Osteoblast (primary cell): ENCODE results near the gene ADORA1. TPM values are rescaled to one million over a fixed set of nuclear protein-coding genes. Genes with fewer than 3 reads are reported as not detected.

Experiments used
- DNase-seq: peaks from one replicate; pipeline ENCODE4 v3.0.0; 2011; ENCODE audit warnings: low spot score, mixed read lengths; ENCODE audit not compliant: insufficient read length; ENCODE audit errors: missing footprints
- H2AFZ ChIP-seq: 2 replicates; pipeline ENCODE4 v1.6.0; 2011; ENCODE audit warnings: mild to moderate bottlenecking, low read length
- H3K27ac ChIP-seq: 2 replicates; pipeline ENCODE4 v1.5.1; 2011; ENCODE audit warnings: mild to moderate bottlenecking, low read depth, low read length, moderate library complexity
- H3K27me3 ChIP-seq: 2 replicates; pipeline ENCODE4 v1.6.0; 2012; ENCODE audit warnings: mild to moderate bottlenecking, control low read depth, inconsistent platforms, low read length, moderate library complexity; ENCODE audit not compliant: insufficient read depth
- H3K36me3 ChIP-seq: 2 replicates; pipeline ENCODE4 v1.5.1; 2011; ENCODE audit warnings: mild to moderate bottlenecking, low read length, control low read depth, moderate library complexity; ENCODE audit not compliant: insufficient read depth
- H3K4me1 ChIP-seq: 2 replicates; pipeline ENCODE4 v1.5.1; 2011; ENCODE audit warnings: mild to moderate bottlenecking, low read length, control low read depth, moderate library complexity; ENCODE audit not compliant: insufficient read depth
- H3K4me2 ChIP-seq: 2 replicates; pipeline ENCODE4 v1.6.0; 2011; ENCODE audit warnings: mild to moderate bottlenecking, low read length; ENCODE audit not compliant: insufficient read depth
- H3K4me3 ChIP-seq: fragments of 200-600 bp; sonication (generic); 3 replicates; pipeline ENCODE4 v1.5.1; 2012; ENCODE audit warnings: mild to moderate bottlenecking, low read length, inconsistent platforms; ENCODE audit not compliant: insufficient read depth
- H3K79me2 ChIP-seq: 2 replicates; pipeline ENCODE4 v1.6.0; 2012; ENCODE audit warnings: mild to moderate bottlenecking, low read length, control low read depth, inconsistent platforms; ENCODE audit not compliant: insufficient read depth
- H3K9me3 ChIP-seq: 2 replicates; pipeline ENCODE4 v1.5.1; 2011; ENCODE audit warnings: low read depth, low read length, control low read depth
- H4K20me1 ChIP-seq: 2 replicates; pipeline ENCODE4 v1.6.0; 2012; ENCODE audit warnings: mild to moderate bottlenecking, low read length, control low read depth; ENCODE audit not compliant: insufficient read depth
- total RNA-seq: library from RNA; depleted of rRNA; stranded (reverse); fragments of >200 nt; gene quantifications from 2 replicates; pipeline ENCODE4 v1.2.3, GENCODE V29; 2012
- TF ChIP-seq, protein P1 (sequence below): IDR thresholded peaks from 2 replicates; pipeline ENCODE4 v1.5.1; 2011; ENCODE audit warnings: mild to moderate bottlenecking, low read depth, low read length, moderate library complexity; ENCODE audit errors: extremely low read depth

The ADORA1 gene
- total RNA-seq, 1 donor = 4.0 TPM

DNA sequence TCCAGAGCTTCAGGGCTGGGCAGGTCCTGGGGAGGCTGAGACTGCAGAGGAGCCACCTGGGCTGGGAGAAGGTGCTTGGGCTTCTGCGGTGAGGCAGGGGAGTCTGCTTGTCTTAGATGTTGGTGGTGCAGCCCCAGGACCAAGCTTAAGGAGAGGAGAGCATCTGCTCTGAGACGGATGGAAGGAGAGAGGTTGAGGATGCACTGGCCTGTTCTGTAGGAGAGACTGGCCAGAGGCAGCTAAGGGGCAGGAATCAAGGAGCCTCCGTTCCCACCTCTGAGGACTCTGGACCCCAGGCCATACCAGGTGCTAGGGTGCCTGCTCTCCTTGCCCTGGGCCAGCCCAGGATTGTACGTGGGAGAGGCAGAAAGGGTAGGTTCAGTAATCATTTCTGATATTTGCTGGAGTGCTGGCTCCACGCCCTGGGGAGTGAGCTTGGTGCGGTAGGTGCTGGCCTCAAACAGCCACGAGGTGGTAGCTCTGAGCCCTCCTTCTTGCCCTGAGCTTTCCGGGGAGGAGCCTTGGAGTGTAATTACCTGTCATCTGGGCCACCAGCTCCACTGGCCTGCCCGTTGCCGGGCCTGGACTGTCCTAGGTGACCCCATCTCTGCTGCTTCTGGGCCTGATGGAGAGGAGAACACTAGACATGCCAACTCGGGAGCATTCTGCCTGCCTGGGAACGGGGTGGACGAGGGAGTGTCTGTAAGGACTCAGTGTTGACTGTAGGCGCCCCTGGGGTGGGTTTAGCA is 38.8 kb downstream of the ADORA1 start:
- Histone ChIP-seq H3K4me3 (no peak overlapping the region), H3K79me2 (no peaks in the 10 kb centered on the region), H3K4me2 (no peak overlapping the region), H4K20me1 (no peaks in the 10 kb centered on the region), H3K9me3 (no peaks in the 10 kb centered on the region), H3K36me3 (no peaks in the 10 kb centered on the region), H3K4me1 (no peaks in the 10 kb centered on the region), H3K27me3 (peaks cover 24% of the 10 kb centered on the region), H3K27ac (no peak overlapping the region), H2AFZ (no peak overlapping the region)
- TF ChIP-seq, protein P1, sequence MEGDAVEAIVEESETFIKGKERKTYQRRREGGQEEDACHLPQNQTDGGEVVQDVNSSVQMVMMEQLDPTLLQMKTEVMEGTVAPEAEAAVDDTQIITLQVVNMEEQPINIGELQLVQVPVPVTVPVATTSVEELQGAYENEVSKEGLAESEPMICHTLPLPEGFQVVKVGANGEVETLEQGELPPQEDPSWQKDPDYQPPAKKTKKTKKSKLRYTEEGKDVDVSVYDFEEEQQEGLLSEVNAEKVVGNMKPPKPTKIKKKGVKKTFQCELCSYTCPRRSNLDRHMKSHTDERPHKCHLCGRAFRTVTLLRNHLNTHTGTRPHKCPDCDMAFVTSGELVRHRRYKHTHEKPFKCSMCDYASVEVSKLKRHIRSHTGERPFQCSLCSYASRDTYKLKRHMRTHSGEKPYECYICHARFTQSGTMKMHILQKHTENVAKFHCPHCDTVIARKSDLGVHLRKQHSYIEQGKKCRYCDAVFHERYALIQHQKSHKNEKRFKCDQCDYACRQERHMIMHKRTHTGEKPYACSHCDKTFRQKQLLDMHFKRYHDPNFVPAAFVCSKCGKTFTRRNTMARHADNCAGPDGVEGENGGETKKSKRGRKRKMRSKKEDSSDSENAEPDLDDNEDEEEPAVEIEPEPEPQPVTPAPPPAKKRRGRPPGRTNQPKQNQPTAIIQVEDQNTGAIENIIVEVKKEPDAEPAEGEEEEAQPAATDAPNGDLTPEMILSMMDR = peak; percentile 38
- peak; percentile 81 for DNase-seq

DNA sequence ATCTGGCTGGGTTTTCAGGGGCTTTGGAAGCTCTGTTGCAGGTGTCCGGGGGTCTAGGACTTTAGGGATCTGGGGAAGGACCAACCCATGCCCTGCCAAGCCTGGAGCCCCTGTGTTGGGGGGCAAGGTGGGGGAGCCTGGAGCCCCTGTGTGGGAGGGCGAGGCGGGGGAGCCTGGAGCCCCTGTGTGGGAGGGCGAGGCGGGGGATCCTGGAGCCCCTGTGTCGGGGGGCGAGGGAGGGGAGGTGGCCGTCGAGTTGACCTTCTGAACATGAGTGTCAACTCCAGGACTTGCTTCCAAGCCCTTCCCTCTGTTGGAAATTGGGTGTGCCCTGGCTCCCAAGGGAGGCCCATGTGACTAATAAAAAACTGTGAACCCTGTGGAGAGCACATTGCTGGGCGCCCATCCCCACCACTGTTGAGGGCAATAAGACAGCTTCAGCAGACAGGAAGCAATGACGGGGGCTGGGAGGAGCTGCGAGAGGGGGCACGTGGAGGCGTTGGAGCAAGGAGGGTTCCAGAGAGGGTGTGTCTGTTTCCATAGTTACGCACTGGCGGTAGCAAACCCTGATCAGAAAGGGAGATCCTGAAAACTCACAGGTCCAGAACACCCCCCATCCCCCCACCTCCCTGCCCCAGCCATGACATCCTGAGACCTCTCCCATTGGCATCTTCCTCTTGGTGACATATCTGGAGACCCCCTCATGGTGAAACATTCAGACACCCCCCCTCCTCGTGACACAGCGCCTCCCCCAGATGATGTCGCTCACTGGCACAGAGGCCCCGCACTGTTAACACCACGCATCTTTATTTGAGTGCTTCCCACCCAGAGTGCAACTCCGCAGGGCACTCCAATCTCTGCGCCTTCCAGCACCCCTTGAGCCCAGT is 39.7 kb downstream of the ADORA1 start:
- TF ChIP-seq, protein P1 = no peak
- DNase-seq = peak; percentile 39
- Histone ChIP-seq H3K9me3 (no peaks in the 10 kb centered on the region), H3K4me2 (no peak overlapping the region), H4K20me1 (no peaks in the 10 kb centered on the region), H3K79me2 (no peaks in the 10 kb centered on the region), H3K27me3 (peaks cover 22% of the 10 kb centered on the region), H3K36me3 (no peaks in the 10 kb centered on the region), H3K4me3 (no peak overlapping the region), H3K27ac (no peak overlapping the region), H2AFZ (no peak overlapping the region), H3K4me1 (no peaks in the 10 kb centered on the region)

DNA sequence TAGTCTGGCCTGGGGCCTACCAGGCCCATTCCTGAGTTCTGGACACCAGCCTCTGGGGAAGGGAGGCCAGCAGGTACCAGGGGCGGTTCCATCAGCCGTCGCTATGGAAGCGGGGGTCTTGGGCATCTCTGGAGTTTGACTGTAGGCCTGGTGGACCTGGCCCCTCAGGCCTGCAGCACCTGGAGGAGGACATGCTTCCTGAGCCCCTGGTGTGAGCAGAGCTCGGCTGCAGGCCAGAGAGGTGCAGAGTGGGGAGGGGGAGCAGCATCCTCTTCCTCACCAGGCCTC is 40.3 kb downstream of the ADORA1 start:
- no peak overlapping the region for H2AFZ ChIP-seq
- DNase-seq = peak; percentile 23
- TF ChIP-seq, protein P1 = no peak

DNA sequence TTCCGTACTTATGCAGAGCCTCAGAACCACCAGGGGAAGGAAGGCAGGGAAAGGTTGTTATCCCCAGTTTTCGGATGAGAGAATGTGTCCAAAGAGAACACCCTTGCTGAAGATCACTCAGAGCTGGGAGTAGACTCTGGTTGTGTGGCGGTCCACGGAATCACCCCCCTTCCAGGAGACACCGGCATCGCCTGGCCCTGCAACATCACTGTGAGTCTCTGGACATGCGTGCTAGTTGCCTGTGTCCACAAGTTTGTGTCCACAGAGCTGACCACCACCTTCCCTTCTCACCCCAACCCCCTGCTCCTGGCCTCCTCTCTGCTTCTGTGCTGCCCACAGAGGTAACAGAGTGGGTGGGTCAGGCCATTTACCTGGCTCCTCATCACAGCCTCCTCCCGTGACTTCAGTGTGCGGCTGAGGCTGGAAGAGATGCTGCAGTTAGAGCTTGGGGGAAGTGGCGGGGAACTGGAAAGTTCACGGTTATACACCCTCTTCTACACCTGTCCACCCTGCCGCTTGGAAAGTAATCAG is 40.8 kb downstream of the ADORA1 start:
- Histone ChIP-seq H3K79me2 (no peaks in the 10 kb centered on the region), H3K4me1 (no peaks in the 10 kb centered on the region), H3K36me3 (no peaks in the 10 kb centered on the region), H3K4me2 (no peak overlapping the region), H3K4me3 (no peak overlapping the region), H3K9me3 (no peaks in the 10 kb centered on the region), H3K27ac (no peak overlapping the region), H4K20me1 (no peaks in the 10 kb centered on the region), H3K27me3 (peaks cover 14% of the 10 kb centered on the region), H2AFZ (no peak overlapping the region)
- DNase-seq = peak; percentile 84
- TF ChIP-seq, protein P1 = no peak

More for the DNA sequence above, 40.3 kb downstream of the ADORA1 start:
- no peaks in the 10 kb centered on the region for H3K4me1 ChIP-seq
- no peak overlapping the region for H3K27ac ChIP-seq
- H3K36me3 ChIP-seq = no peaks in the 10 kb centered on the region
- no peak overlapping the region for H3K4me3 ChIP-seq
- no peak overlapping the region for H3K4me2 ChIP-seq
- peaks cover 18% of the 10 kb centered on the region for H3K27me3 ChIP-seq
- H4K20me1 ChIP-seq = no peaks in the 10 kb centered on the region
- H3K79me2 ChIP-seq = no peaks in the 10 kb centered on the region
- H3K9me3 ChIP-seq = no peaks in the 10 kb centered on the region
